ENCODE results near the gene FBXL12. TPM values are rescaled to one million over a fixed set of nuclear protein-coding genes. Genes with fewer than 3 reads are reported as not detected.
"Not testable (repeated sequence)": the region's sequence is repeated elsewhere in the genome, so short reads cannot be mapped to it uniquely, and the experiment has no call there.

Gene FBXL12
- total RNA-seq, 1 donor from 2014 or later = 19.4 TPM

DNA sequence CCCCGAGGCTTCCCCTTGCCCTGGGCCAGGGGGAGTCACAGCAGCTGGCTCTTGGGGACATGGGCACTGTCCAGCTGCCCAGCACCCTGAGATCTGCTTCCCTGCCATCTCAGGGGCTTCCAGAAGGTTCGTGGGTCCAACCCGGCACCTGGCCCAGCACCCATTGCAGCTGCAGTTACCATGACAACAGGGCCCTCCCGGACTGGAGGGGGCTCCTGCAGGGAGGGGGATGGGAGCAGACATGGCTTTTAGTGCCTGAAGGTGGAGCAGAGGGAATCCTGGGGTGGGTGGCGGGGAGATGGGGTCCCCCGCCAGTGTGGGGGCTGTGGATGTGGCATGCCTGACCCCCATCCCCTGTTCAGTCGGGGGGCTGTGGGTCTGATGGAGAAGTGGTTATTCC lies 30.9 kb upstream of the FBXL12 start:
- intact Hi-C loops (cut with micrococcal nuclease) = no loop called here
- no peak overlapping the region for H3K4me3 Mint-ChIP-seq
- H3K36me3 Mint-ChIP-seq (ENCODE audit: low read depth) = peaks cover 27% of the 10 kb centered on the region
- no peaks in the 10 kb centered on the region for H3K9me3 Mint-ChIP-seq
- no peaks in the 10 kb centered on the region for H3K27me3 Mint-ChIP-seq
- DNase-seq = no peak
- H3K27ac Mint-ChIP-seq = no peak overlapping the region
- H3K4me1 Mint-ChIP-seq = peaks cover 9% of the 10 kb centered on the region

DNA sequence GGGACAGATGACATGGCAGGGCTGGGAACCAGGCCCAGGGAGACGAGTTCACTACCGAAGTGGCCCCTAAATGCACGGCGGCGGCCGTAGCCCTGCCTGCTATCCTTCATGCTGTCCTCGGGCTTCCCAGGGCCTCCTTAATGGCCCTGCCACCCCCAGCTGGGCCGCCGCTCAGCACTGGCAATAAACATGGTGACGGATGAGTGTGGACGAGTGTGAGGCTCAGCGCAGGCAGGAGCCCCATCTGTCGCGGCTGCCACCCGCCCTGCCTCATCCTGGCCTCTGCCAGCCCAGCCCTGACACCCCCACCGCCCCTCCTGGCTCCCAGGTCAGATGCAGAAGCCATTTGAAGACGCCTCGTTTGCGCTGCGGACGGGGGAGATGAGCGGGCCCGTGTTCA lies 29.9 kb upstream of the FBXL12 start:
- DNase-seq = no peak
- intact Hi-C loops (cut with micrococcal nuclease) = no loop called here
- no peak overlapping the region for H3K4me3 Mint-ChIP-seq

DNA sequence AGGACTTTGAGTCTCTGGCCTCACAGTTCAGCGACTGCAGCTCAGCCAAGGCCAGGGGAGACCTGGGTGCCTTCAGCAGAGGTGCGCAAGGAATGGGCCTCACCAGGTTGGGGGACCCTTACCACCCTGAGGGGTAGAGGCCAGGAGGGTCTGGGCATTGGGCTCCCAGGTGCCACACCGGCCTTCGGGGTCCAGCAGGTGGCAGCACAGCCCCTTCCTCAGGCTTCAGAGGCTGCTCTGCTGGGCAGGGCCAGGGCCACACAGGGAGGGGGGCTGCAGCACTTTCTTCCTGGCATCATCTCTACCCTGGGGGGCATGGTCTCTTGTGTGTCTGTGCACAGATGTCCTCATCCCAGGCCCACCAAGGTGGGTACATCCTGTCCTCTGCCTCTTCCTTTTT lies 29.2 kb upstream of the FBXL12 start:
- no peak overlapping the region for H3K27ac Mint-ChIP-seq
- H3K27me3 Mint-ChIP-seq = no peaks in the 10 kb centered on the region
- H3K9me3 Mint-ChIP-seq = no peaks in the 10 kb centered on the region
- H3K36me3 Mint-ChIP-seq (ENCODE audit: low read depth) = peaks cover 42% of the 10 kb centered on the region
- no peak overlapping the region for H3K4me3 Mint-ChIP-seq
- H3K4me1 Mint-ChIP-seq = peaks cover 9% of the 10 kb centered on the region
- intact Hi-C loops (cut with micrococcal nuclease) = no loop called here
- peak; percentile 82 for DNase-seq

More for the DNA sequence above, 29.9 kb upstream of the FBXL12 start:
- H3K27ac Mint-ChIP-seq = no peak overlapping the region
- H3K9me3 Mint-ChIP-seq = no peaks in the 10 kb centered on the region
- H3K27me3 Mint-ChIP-seq = no peaks in the 10 kb centered on the region
- H3K4me1 Mint-ChIP-seq = peaks cover 9% of the 10 kb centered on the region
- H3K36me3 Mint-ChIP-seq (ENCODE audit: low read depth) = peaks cover 36% of the 10 kb centered on the region

DNA sequence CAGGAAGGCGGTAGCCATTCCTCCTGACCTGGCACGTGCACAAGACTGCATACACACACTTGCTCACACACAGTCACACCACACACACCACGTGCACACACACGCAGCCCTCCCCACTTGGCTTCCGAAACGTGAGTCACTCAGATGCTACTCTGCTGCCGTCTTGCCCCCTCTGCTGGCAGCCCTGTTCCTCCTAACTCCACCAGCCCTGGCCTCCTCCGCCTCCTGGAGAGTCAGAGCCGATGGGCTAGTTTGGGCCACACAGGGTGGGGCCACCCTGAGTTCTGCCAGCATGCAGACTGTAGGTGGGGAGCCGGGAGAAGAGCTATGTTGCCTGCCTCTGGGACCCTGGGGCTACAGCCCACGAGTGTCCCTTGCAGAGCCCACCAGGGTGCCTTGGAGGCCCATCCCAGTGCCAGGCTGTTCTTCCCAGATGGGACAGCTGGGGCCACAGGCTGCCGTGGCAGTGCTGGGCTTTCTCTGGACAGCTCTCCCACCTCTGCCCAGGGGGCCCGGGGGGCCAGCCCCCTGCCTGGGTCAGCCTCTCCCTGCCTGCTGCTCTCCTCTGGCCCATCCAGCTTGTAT lies 28.3 kb upstream of the FBXL12 start:
- Mint-ChIP-seq H3K9me3 (no peaks in the 10 kb centered on the region), H3K4me1 (peaks cover 9% of the 10 kb centered on the region), H3K27me3 (no peaks in the 10 kb centered on the region), H3K4me3 (no peak overlapping the region), H3K27ac (peak overlapping the region; percentile 54), H3K36me3 (ENCODE audit: low read depth) (peaks cover 50% of the 10 kb centered on the region)
- intact Hi-C loops (cut with micrococcal nuclease) = no loop called here
- peak; percentile 75 for DNase-seq

DNA sequence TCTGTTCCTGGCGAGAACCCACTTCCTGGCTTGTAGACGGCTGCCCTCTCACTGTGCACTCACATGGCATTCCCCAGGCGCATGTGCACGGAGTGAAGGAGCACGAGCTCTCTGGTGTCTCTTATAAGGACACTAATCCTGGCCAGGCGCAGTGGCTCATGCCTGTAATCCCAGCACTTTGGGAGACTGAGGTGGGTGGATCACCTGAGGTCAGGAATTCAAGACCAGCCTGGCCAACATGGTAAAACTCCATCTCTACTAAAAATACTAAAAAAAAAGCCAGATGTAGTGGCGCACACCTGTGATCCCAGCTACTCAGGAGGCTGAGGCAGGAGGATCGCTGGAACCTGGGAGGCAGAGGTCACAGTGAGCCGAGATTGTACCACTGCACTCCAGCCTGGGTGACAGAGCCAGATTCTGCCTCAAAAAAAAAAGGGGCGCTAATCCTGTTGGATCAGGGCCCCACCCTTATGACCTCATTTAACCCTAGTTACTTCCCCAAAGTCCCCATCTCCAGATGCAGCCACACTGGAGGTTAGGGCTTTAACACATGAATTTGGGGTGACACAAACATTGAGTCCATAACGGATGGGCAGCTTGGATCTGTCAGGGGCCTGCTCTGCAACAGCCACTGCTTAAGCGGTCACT lies 24.9 kb upstream of the FBXL12 start:
- H3K27me3 Mint-ChIP-seq; H3K27ac Mint-ChIP-seq; intact Hi-C loops (cut with micrococcal nuclease); DNase-seq; H3K4me3 Mint-ChIP-seq; H3K9me3 Mint-ChIP-seq: not testable (repeated sequence)
- H3K36me3 Mint-ChIP-seq (ENCODE audit: low read depth) = peaks cover 73% of the 10 kb centered on the region
- H3K4me1 Mint-ChIP-seq = peaks cover 13% of the 10 kb centered on the region

DNA sequence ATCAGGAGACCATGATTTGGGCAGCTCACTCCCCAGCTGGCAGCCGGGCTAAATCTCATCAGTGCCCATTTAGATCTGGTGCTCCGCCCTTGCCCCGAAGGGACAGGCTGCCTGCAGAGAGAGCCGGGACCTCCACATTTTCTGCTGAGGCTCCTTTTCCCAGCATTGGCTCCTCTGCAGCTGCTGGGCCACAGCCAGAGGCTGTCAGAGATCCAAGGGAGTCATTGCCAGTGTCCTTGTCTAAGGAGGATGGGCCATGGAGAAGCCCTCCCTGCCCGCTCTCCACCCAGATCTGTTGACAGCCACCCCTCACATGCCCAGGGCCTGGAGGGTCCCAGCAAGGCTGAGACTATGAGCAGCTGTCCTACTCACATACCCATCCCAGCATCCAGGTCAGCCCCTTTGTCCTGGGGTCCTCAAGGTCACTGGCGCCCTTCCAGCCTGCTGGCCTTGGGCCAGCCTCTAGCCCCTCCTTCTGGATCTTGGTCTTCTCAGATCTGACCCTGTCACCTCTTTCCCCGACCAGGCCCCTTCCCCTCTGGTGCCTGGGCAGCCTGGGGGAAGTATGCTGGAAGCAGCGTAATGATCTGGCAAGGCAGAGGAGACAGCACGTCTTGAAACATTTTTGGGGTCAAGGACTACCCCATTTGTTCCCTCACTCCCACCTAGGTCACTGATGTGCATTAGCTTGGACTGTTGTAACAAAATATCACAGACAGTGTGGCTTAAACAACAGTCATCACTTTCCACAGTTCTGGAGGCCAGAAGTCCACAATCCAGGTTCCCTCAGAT lies 24.2 kb upstream of the FBXL12 start:
- intact Hi-C loops (cut with micrococcal nuclease) = no loop called here
- H3K27me3 Mint-ChIP-seq = no peaks in the 10 kb centered on the region
- peaks cover 77% of the 10 kb centered on the region for H3K36me3 Mint-ChIP-seq (ENCODE audit: low read depth)
- no peaks in the 10 kb centered on the region for H3K9me3 Mint-ChIP-seq
- H3K4me1 Mint-ChIP-seq = peaks cover 11% of the 10 kb centered on the region
- no peak for DNase-seq
- H3K4me3 Mint-ChIP-seq = no peak overlapping the region
- H3K27ac Mint-ChIP-seq = no peak overlapping the region

DNA sequence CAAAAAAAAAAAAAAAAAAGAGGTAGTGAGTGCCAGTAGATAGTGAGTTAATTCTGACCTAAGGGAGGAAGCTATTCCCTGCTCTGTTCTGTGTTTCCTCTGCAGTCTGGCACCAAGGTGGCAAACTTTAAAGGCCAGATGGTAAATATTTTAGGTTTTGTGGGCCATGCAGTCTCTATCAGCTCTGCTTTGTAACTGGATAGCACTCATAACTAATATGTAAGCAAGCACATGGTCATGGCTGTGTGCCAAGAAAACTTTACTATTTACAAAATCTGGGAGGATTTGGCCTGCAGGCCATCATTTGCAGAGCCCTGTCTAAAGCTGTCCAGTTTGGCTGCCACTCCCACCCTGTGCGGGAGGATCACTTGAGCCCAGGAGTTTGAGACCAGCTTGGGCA lies 20.5 kb upstream of the FBXL12 start:
- Mint-ChIP-seq H3K27me3 (no peaks in the 10 kb centered on the region), H3K4me1 (peaks cover 14% of the 10 kb centered on the region), H3K36me3 (ENCODE audit: low read depth) (peaks cover 57% of the 10 kb centered on the region), H3K9me3 (no peaks in the 10 kb centered on the region), H3K27ac (no peak overlapping the region), H3K4me3 (no peak overlapping the region)
- intact Hi-C loops (cut with micrococcal nuclease) = loop anchor here (5.0 kb wide), 1 partner anchor 73 kb away; no protein-coding TSS in a partner anchor
- DNase-seq = no peak

DNA sequence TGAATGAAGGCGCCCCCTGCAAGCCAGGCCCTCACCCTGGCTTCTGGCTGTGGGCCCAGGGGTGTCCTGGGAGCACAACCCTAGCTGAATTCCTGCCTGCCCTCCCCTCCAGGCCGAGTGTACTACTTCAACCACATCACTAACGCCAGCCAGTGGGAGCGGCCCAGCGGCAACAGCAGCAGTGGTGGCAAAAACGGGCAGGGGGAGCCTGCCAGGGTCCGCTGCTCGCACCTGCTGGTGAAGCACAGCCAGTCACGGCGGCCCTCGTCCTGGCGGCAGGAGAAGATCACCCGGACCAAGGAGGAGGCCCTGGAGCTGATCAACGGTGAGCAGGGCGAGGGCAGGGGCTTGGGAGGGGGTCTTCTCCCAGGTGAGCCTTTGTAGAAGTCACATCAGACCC lies 19.4 kb upstream of the FBXL12 start:
- peaks cover 46% of the 10 kb centered on the region for H3K36me3 Mint-ChIP-seq (ENCODE audit: low read depth)
- intact Hi-C loops (cut with micrococcal nuclease) = loop anchor here (5.0 kb wide), 1 partner anchor 74 kb away; no protein-coding TSS in a partner anchor
- H3K4me3 Mint-ChIP-seq = no peak overlapping the region
- no peaks in the 10 kb centered on the region for H3K9me3 Mint-ChIP-seq
- no peak overlapping the region for H3K27ac Mint-ChIP-seq
- no peak for DNase-seq
- H3K27me3 Mint-ChIP-seq = no peaks in the 10 kb centered on the region
- H3K4me1 Mint-ChIP-seq = peaks cover 16% of the 10 kb centered on the region

DNA sequence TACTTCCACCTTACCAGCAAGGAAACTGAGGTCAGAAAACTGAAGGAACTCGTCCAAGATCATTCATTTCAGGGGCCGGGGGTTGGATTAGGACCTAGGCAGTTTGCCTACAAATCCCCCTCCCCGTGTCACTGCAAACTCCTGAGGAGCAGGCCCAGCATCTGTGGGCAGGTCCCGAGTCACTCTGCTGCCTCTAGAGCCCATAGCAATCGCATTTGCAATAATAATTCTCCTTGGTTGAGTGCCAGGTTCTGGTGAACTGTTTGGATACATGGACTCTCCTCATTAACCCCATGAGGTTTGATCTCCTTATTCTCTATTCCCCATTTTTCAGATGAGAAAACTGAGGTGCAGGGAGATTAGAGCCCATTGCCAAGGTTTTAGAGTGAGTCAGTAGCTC lies 17.1 kb upstream of the FBXL12 start:
- no peaks in the 10 kb centered on the region for H3K9me3 Mint-ChIP-seq
- peak overlapping the region; percentile 96 for H3K4me3 Mint-ChIP-seq
- H3K27ac Mint-ChIP-seq = peak overlapping the region; percentile 86
- peaks cover 23% of the 10 kb centered on the region for H3K36me3 Mint-ChIP-seq (ENCODE audit: low read depth)
- peak; percentile 64 for DNase-seq
- H3K4me1 Mint-ChIP-seq = peaks cover 13% of the 10 kb centered on the region
- no peaks in the 10 kb centered on the region for H3K27me3 Mint-ChIP-seq
- intact Hi-C loops (cut with micrococcal nuclease) = loop anchor here (5.0 kb wide), 1 partner anchor 76 kb away; no protein-coding TSS in a partner anchor

DNA sequence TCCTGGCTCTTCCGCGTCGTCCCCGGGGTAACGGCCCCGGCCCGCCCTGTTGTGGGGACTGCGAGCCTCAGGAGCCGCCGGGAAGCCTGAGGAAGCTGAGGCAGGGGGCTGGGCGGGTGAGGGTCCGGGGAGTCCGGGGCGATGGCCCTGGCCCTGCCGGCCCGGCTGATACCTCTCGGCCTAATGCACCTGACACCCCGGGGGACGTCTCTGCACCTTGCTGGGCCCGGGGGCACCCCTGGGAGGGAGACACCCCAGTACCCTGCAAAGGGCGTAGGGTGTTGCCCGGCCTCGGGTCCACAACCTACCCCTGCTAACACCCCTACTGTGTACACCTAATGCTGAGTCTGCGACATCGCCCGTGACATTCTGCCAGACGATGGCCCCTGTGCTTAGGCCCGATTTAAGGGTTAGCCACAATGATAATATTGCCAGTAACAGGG lies 16.6 kb upstream of the FBXL12 start:
- DNase-seq = no peak
- intact Hi-C loops (cut with micrococcal nuclease) = loop anchor here (1.0 to 5.0 kb wide), 4 partner anchors 8 to 77 kb away; partner anchors contain the start of genes FBXL12 and UBL5
- peaks cover 21% of the 10 kb centered on the region for H3K36me3 Mint-ChIP-seq (ENCODE audit: low read depth)
- no peaks in the 10 kb centered on the region for H3K9me3 Mint-ChIP-seq
- peak overlapping the region; percentile 86 for H3K27ac Mint-ChIP-seq
- H3K27me3 Mint-ChIP-seq = no peaks in the 10 kb centered on the region
- H3K4me3 Mint-ChIP-seq = peak overlapping the region; percentile 96
- H3K4me1 Mint-ChIP-seq = peaks cover 13% of the 10 kb centered on the region

DNA sequence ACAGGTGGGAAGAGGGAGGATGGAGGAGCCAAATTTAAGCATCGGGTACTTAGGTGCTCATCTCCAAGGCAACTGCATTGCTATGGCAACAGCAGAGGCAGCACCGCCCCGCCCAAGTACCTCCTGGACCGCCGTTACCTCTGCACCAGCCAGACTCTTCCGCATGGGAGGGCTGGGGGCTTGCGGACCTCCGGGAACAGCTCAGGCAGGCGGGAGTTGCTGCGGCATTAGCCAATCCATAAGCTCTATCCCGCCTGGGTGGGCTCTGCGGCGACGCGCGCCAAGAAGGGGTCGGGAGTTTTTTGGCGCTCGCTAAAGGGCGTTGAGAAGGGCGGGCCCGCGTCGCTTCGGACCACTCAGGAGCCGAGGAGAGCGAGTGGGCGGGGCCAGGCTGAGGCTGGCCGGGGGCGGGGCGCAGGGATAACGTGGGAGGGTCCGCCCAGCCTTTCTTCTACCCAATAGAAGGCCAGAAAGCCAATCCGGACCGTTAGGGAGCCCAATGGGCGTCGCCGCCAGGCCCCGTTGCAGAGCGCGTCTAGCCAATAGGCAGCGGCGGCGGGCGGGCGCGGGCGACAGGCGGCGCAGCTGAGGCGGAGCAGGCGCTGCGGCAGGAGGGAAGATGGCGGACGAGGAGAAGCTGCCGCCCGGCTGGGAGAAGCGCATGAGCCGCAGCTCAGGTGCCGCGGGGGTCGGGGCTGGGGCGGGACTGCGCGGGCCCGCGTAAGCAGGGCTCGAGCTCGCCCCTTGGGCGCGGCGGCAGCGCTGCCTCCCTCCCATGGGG lies 16.0 kb upstream of the FBXL12 start, which contains the start of gene PIN1:
Gene PIN1, plus strand, starts transcription at position 593 of the 781 bp plus-strand sequence. Its CDS starts 27 bp downstream, at position 620.
- Mint-ChIP-seq H3K4me3 (peak within 1 kb of the TSS; percentile 96), H3K27ac (peak within 1 kb of the TSS; percentile 90), H3K9me3 (no peaks in the 10 kb centered on the region), H3K4me1 (peaks cover 14% of the 10 kb centered on the region), H3K36me3 (ENCODE audit: low read depth) (peaks cover 21% of the 10 kb centered on the region), H3K27me3 (no peaks in the 10 kb centered on the region)
- intact Hi-C loops (cut with micrococcal nuclease) = loop anchor here (1.0 to 5.0 kb wide), 4 partner anchors 8 to 77 kb away; partner anchors contain the start of genes FBXL12 and UBL5
- peak; percentile 100 for DNase-seq

DNA sequence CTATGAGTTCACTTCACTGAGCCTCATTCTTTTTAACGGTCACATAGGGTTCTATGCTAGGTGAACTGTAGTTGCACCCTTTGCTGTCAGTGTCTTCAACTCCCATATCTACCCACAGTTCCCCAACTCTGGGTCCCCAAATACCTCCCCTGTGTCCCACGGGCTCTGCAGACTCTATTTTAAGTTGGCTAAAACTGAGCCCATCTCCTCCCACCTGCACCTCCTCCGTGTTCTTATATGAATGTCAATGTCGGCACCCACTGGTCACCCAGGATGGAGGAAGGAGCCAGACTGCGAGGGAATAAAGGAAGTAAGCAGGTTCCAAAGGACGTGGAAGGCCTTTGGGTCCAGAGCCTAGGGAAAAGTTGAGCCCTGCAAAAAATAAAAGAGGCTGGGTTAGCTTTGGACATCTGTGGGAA lies 15.4 kb upstream of the FBXL12 start:
- Mint-ChIP-seq H3K4me3 (peak overlapping the region; percentile 96), H3K27ac (peak overlapping the region; percentile 90), H3K36me3 (ENCODE audit: low read depth) (peaks cover 18% of the 10 kb centered on the region), H3K4me1 (peaks cover 15% of the 10 kb centered on the region), H3K9me3 (no peaks in the 10 kb centered on the region), H3K27me3 (no peaks in the 10 kb centered on the region)
- no peak for DNase-seq
- intact Hi-C loops (cut with micrococcal nuclease) = loop anchor here (2.0 kb wide), 1 partner anchor 28 kb away; no protein-coding TSS in a partner anchor

DNA sequence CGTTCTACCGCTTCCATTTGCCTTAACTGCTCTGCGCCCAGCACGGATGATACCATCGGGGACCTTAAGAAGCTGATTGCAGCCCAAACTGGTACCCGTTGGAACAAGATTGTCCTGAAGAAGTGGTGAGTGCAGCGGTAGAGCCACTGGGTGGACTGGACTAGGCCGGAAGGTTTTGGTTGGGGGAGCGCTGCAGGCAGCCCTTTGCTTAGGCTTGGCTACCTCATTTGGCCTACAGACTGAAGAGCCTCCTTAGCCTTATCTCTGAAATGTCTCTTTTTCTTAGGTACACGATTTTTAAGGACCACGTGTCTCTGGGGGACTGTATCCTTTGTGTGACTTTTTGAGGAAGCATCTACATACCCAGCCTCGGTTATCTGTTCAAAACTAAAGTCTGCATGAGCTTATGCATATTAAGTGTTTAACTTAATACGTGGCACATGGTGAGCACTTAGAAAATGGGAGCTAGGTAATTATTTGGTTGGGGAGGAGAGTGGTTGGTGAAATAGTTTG lies 9.7 kb upstream of the FBXL12 start:
- peaks cover 26% of the 10 kb centered on the region for H3K36me3 Mint-ChIP-seq (ENCODE audit: low read depth)
- H3K4me3 Mint-ChIP-seq = peak overlapping the region; percentile 96
- no peaks in the 10 kb centered on the region for H3K9me3 Mint-ChIP-seq
- peaks cover 20% of the 10 kb centered on the region for H3K4me1 Mint-ChIP-seq
- DNase-seq = no peak
- intact Hi-C loops (cut with micrococcal nuclease) = no loop called here
- H3K27me3 Mint-ChIP-seq = no peaks in the 10 kb centered on the region
- H3K27ac Mint-ChIP-seq = peak overlapping the region; percentile 63
